HEK293T (cell line): ENCODE measurements around the gene TIFAB.

ENCODE experiments used
- ARNT ChIP-seq: fragments of 450-650 bp; IDR thresholded peaks from 2 replicates; pipeline ENCODE4 v1.6.1; 2017; ENCODE audit warnings: mild to moderate bottlenecking
- BHLHE40 ChIP-seq: fragments of 450-650 bp; IDR thresholded peaks from 2 replicates; pipeline ENCODE4 v1.6.1; 2016; ENCODE audit warnings: mild to moderate bottlenecking, moderate library complexity, borderline replicate concordance
- CTBP1 ChIP-seq: fragments of 450-650 bp; IDR thresholded peaks from 2 replicates; pipeline ENCODE4 v1.6.1; 2016; ENCODE audit warnings: borderline replicate concordance
- ELF4 ChIP-seq: fragments of 450-650 bp; IDR thresholded peaks from 2 replicates; pipeline ENCODE4 v1.6.1; 2017; ENCODE audit warnings: antibody characterized with exemption
- FOXA1 ChIP-seq: fragments of 450-650 bp; IDR thresholded peaks from 2 replicates; pipeline ENCODE4 v1.6.1; 2016; ENCODE audit warnings: mild to moderate bottlenecking
- FOXK2 ChIP-seq: fragments of 450-650 bp; IDR thresholded peaks from 2 replicates; pipeline ENCODE4 v1.6.1; 2016; ENCODE audit warnings: mild to moderate bottlenecking
- FOXM1 ChIP-seq: fragments of 450-650 bp; IDR thresholded peaks from 2 replicates; pipeline ENCODE4 v1.6.1; 2017; ENCODE audit warnings: mild to moderate bottlenecking, borderline replicate concordance
- LEF1 ChIP-seq: fragments of 450-650 bp; IDR thresholded peaks from 2 replicates; pipeline ENCODE4 v1.6.1; 2017; ENCODE audit warnings: mild to moderate bottlenecking, borderline replicate concordance
- NFRKB ChIP-seq: fragments of 450-650 bp; IDR thresholded peaks from 2 replicates; pipeline ENCODE4 v1.6.1; 2016; ENCODE audit warnings: mild to moderate bottlenecking, moderate library complexity
- SP1 ChIP-seq: fragments of 450-650 bp; IDR thresholded peaks from 2 replicates; pipeline ENCODE4 v1.6.1; 2017
- SUZ12 ChIP-seq: fragments of 450-650 bp; IDR thresholded peaks from 2 replicates; pipeline ENCODE4 v1.6.1; 2016; ENCODE audit warnings: mild to moderate bottlenecking
- TARDBP ChIP-seq: fragments of 450-650 bp; IDR thresholded peaks from 2 replicates; pipeline ENCODE4 v1.6.1; 2016
- ZNF384 ChIP-seq: fragments of 450-650 bp; IDR thresholded peaks from 2 replicates; pipeline ENCODE4 v1.6.1; 2016
- TF ChIP-seq, protein P1 (sequence below): fragments of 450-650 bp; IDR thresholded peaks from 2 replicates; pipeline ENCODE4 v1.6.1; 2016

GRCh38 chr5:135467871-135468485, 15.8 kb upstream of the TIFAB start:
- TF ChIP-seq ARNT = no peak
- TF ChIP-seq ZNF384 = no peak
- no peak for TF ChIP-seq FOXM1
- TF ChIP-seq ELF4 = no peak
- TF ChIP-seq SP1 = no peak
- TF ChIP-seq FOXA1 = no peak
- TF ChIP-seq BHLHE40 = no peak
- no peak for TF ChIP-seq LEF1
- TF ChIP-seq, protein P1, sequence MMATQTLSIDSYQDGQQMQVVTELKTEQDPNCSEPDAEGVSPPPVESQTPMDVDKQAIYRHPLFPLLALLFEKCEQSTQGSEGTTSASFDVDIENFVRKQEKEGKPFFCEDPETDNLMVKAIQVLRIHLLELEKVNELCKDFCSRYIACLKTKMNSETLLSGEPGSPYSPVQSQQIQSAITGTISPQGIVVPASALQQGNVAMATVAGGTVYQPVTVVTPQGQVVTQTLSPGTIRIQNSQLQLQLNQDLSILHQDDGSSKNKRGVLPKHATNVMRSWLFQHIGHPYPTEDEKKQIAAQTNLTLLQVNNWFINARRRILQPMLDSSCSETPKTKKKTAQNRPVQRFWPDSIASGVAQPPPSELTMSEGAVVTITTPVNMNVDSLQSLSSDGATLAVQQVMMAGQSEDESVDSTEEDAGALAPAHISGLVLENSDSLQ = no peak
- no peak for TF ChIP-seq CTBP1
- no peak for TF ChIP-seq SUZ12
- TF ChIP-seq NFRKB = no peak
- TF ChIP-seq TARDBP = no peak
- no peak for TF ChIP-seq FOXK2
